ENCODE measurements around the gene POMT2.
"Not testable (repeated sequence)": the region's sequence is repeated elsewhere in the genome, so short reads cannot be mapped to it uniquely, and the experiment has no call there.

The POMT2 gene

GRCh38 chr14:77320238-77320935 is at the start of gene POMT2:
Gene POMT2, minus strand, starts transcription at chr14:77320883. Its CDS starts 202 bp downstream, at chr14:77320681.
- peak; percentile 82 to 88 (median 88) for DNase-seq (ENCODE audit: low read depth in 2 of 3, low spot score in 1 of 3)

- DNase-seq (ENCODE audit: low read depth in 2 of 3, low spot score in 1 of 3): no peak
Observed at GRCh38 chr14:77369285-77369684, 48.6 kb upstream of the POMT2 start.

- DNase-seq (ENCODE audit: low read depth in 2 of 3, low spot score in 1 of 3): no peak
Observed at GRCh38 chr14:77364146-77364545, 43.5 kb upstream of the POMT2 start.

GRCh38 chr14:77359626-77360025 is 38.9 kb upstream of the POMT2 start:
- no peak for DNase-seq (ENCODE audit: low read depth in 2 of 3, low spot score in 1 of 3)

- no peak for DNase-seq (ENCODE audit: low read depth in 2 of 3, low spot score in 1 of 3)
Observed at GRCh38 chr14:77356899-77357298, 36.2 kb upstream of the POMT2 start.

- no peak for DNase-seq (ENCODE audit: low read depth in 2 of 3, low spot score in 1 of 3)
Observed at GRCh38 chr14:77355811-77356210, 35.1 kb upstream of the POMT2 start.

- no peak for DNase-seq (ENCODE audit: low read depth in 2 of 3, low spot score in 1 of 3)
Observed at GRCh38 chr14:77353469-77354141, 32.9 kb upstream of the POMT2 start.

- no peak for DNase-seq (ENCODE audit: low read depth in 2 of 3, low spot score in 1 of 3)
Observed at GRCh38 chr14:77347751-77348150, 27.1 kb upstream of the POMT2 start.

- DNase-seq (ENCODE audit: low read depth in 2 of 3, low spot score in 1 of 3): no peak
Observed at GRCh38 chr14:77346495-77346894, 25.8 kb upstream of the POMT2 start.

- DNase-seq (ENCODE audit: low read depth in 2 of 3, low spot score in 1 of 3): no peak
Observed at GRCh38 chr14:77344377-77344996, 23.8 kb upstream of the POMT2 start.

GRCh38 chr14:77343662-77344061 is 23.0 kb upstream of the POMT2 start:
- no peak for DNase-seq (ENCODE audit: low read depth in 2 of 3, low spot score in 1 of 3)

GRCh38 chr14:77342726-77343397 is 22.2 kb upstream of the POMT2 start:
- no peak for DNase-seq (ENCODE audit: low read depth in 2 of 3, low spot score in 1 of 3)

GRCh38 chr14:77340389-77340788 is 19.7 kb upstream of the POMT2 start:
- no peak for DNase-seq (ENCODE audit: low read depth in 2 of 3, low spot score in 1 of 3)

- no peak for DNase-seq (ENCODE audit: low read depth in 2 of 3, low spot score in 1 of 3)
Observed at GRCh38 chr14:77339407-77339806, 18.7 kb upstream of the POMT2 start.

- DNase-seq (ENCODE audit: low read depth in 2 of 3, low spot score in 1 of 3): no peak
Observed at GRCh38 chr14:77338302-77338701, 17.6 kb upstream of the POMT2 start.

GRCh38 chr14:77337880-77338279 is 17.2 kb upstream of the POMT2 start:
- no peak for DNase-seq (ENCODE audit: low read depth in 2 of 3, low spot score in 1 of 3)

GRCh38 chr14:77337255-77337654 is 16.6 kb upstream of the POMT2 start:
- DNase-seq (ENCODE audit: low read depth in 2 of 3, low spot score in 1 of 3): not testable (repeated sequence)

GRCh38 chr14:77335576-77335975 is 14.9 kb upstream of the POMT2 start:
- DNase-seq (ENCODE audit: low read depth in 2 of 3, low spot score in 1 of 3): no peak

GRCh38 chr14:77329872-77330271 is 9.2 kb upstream of the POMT2 start:
- DNase-seq (ENCODE audit: low read depth in 2 of 3, low spot score in 1 of 3): no peak

GRCh38 chr14:77327111-77327510 is 6.4 kb upstream of the POMT2 start:
- DNase-seq (ENCODE audit: low read depth in 2 of 3, low spot score in 1 of 3): no peak

GRCh38 chr14:77325746-77326094 is 5.0 kb upstream of the POMT2 start:
- DNase-seq (ENCODE audit: low read depth in 2 of 3, low spot score in 1 of 3): no peak

Measured in stimulated activated CD4-positive, alpha-beta T cell treated with anti-CD3 and anti-CD28 coated beads, Interleukin-12 subunit alpha, Interleukin-12 subunit beta, amount 100 ng/mL, for 48 hours (primary cell).